Measurements from ENCODE around the gene GLI1.
A peak's percentile ranks its signal among the peaks of the same experiment; 100 is the strongest.

GLI1 gene

DNA sequence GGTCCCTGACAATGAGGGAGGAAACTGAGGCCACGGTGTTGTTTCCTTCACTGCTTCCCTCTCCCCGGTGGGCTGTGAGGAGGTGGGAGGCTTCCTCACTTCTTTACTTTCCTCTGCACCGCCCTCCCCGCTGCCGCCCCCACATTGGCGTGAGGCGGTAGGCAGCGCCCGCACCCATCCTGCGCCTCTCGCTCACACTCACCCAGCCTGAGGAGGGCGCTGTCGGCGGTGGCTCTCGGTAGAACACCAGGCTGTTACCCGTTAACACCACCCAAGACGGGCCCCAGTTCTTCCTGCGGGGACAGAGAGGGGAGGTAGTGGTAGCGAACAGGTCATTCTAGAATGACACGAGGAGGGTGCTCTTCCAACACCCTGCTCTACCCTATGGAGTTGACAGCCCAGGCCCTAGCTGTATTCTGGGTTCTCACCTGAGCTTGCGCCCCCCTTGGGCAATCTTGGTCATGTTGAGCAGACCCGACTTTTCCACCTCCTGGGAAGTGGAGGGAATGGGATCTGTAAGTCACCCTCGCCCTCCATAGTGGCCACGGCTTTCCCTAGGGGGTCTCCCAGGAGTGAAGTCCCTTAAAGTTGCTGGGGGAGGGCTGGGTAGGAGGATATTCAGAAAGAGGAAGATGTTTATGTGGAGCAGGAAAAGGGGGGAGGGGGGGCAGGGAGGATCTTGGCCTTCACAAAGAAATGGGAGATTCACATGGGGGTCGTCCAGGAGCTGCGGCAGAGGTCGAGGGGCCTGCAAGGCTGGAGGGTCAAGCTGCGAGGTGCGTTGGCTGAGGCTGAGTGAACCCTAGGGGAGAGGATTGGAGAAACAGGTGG, 16.8 kb downstream of the GLI1 start:
- TF ChIP-seq, protein P1, sequence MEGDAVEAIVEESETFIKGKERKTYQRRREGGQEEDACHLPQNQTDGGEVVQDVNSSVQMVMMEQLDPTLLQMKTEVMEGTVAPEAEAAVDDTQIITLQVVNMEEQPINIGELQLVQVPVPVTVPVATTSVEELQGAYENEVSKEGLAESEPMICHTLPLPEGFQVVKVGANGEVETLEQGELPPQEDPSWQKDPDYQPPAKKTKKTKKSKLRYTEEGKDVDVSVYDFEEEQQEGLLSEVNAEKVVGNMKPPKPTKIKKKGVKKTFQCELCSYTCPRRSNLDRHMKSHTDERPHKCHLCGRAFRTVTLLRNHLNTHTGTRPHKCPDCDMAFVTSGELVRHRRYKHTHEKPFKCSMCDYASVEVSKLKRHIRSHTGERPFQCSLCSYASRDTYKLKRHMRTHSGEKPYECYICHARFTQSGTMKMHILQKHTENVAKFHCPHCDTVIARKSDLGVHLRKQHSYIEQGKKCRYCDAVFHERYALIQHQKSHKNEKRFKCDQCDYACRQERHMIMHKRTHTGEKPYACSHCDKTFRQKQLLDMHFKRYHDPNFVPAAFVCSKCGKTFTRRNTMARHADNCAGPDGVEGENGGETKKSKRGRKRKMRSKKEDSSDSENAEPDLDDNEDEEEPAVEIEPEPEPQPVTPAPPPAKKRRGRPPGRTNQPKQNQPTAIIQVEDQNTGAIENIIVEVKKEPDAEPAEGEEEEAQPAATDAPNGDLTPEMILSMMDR (IDR thresholded peaks at IDR 0.05; ENCODE audit: low read depth, low read length, missing control alignments) = peak; percentile 27
- H3K4me3 ChIP-seq (replicated peaks; ENCODE audit: low read depth, low read length) = peak overlapping the region; percentile 34
- DNase-seq (ENCODE audit: extremely low read depth, low read depth) = no peak

DNA sequence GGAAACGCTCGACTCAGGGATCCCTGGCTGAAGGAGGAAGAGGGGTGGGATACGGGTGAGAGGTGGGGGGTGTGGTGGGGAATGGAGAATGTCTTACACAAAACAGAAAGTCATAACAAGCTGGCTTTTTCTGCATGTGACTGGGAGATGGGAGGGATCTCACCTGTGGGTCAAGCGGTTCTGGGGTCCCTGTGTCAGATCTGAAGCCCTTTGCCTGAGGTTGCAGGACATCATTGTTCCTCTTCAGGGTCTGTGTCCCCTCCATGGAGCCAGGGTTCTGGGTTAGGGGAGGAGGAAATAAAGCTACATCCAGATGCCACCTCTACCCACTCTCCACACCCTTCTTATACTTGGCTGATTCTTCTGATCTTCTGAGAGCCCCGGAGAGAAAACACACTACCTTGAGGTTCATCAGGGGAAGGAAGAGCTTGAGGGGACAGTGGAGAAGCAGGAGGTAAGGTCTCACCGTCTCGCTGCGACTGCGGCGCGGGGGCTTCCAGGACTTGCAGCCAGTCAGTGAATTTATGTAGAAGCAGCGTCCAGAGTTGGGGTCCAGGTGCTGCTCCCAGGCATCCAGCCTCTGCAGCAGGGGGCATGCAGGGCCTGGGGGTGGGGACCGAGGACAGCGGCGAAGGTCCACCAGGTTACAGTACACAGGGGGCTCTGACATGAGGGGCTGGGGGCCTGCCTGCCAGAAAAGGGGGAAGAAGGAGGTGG, 17.6 kb downstream of the GLI1 start:
- no peak for DNase-seq (ENCODE audit: extremely low read depth, low read depth)
- TF ChIP-seq, protein P1 (IDR thresholded peaks at IDR 0.05; ENCODE audit: low read depth, low read length, missing control alignments) = no peak
- H3K4me3 ChIP-seq (replicated peaks; ENCODE audit: low read depth, low read length) = no peak overlapping the region

DNA sequence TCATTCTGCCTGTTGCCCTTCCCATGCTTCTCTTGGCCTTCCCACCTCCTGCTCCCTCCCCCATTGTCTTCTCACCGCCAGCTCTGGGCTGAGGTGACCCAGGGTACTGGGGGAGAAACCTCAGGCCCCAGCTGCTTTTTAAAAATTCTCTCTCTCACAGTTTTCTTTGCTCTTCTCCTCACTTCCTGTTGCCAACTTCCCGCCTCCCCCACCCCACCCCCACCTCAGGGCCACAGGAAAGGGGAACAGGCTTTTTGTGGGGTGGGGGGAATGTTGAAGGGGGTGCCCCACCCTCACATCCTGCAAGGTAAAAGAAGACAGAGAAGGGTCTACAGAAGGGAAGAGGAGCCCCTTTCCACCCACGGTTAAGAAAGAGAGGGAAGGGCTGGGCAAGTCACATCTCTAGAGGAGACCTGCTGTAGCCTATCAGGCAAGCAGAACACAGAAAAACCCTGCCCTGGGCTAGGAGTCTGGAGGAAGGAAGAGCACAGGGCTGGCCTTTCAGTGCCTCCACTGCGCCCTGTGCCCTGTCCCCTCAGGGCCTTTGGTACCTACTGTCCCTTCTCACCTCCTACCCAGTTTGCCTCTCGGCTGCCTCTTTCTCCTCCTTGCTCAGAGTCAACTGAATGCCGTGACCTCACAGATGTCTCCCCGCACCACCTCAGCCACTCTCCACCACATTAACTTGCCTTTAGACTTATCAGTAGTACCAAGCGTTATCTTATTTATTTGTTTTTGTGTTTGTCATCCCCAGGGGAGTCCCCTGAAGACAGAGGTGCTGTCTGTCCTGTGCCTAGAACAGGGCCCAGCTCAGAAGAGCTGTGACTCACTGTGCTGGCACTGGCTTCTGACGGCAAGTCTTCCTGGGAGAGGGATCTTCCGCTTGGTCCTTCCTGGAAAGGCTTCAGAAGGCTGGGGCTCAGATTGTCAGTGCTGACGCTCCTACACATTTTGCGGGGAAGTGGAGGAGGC, 18.4 kb downstream of the GLI1 start:
- DNase-seq (ENCODE audit: extremely low read depth, low read depth) = no peak
- H3K4me3 ChIP-seq (replicated peaks; ENCODE audit: low read depth, low read length) = no peak overlapping the region
- TF ChIP-seq, protein P1 (IDR thresholded peaks at IDR 0.05; ENCODE audit: low read depth, low read length, missing control alignments) = no peak

DNA sequence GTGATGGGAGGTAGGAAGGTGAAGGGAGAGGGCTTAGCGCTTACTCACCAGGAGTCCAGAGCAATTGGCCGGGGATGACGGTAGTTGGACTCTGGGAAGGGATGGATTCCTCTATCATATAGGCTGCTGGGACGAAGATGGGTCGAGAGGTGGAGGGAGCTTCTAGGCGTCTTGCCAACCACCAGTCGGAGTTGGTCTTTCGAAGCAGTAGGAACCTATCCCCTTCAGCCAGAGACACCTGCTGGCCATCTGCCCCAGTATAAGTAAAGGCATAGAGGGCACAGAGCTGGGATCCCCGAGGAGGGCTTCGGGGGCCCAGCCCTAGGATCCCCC, 19.4 kb downstream of the GLI1 start:
- H3K4me3 ChIP-seq (replicated peaks; ENCODE audit: low read depth, low read length) = no peak overlapping the region
- TF ChIP-seq, protein P1 (IDR thresholded peaks at IDR 0.05; ENCODE audit: low read depth, low read length, missing control alignments) = no peak
- DNase-seq (ENCODE audit: extremely low read depth, low read depth) = no peak

DNA sequence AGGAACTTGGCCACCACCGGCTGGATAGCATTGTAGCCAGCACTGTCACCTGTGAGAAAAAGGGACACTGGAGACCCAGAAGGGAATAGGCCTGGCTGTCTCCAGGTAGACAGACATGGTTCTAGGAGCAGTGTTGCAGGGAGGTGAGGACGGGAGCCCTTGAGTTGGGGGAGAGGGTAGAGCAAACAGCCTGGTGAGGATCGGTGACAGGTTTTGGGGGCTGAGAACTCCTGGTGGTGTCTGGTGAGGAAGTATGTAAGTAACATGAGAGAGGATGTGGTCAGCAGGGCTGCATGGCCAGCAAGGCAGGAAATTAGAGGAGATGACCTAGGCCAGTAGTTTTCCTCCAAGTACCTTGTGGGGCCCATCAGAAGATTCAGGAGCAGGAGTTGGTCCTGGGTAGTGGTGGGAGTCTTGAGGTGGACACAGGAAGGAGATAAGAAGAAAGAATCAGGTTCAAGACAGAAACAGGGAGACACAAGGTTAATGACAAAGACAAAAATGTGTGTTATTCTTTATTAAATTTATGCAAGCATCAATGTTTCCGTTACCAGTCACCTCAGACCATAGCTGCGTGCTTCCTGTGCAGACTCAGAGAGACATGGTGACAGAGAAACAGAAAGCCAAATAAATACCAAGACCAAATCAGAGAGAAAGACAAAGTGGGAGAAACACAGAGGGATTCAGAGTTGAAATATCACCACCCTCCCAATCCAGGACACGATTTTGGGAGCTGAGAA, 20.0 kb downstream of the GLI1 start, which contains the start of gene ARHGAP9:
TSS of gene ARHGAP9 (minus strand) at position 491 of the 740 bp plus-strand sequence. CDS start at position 31, 460 bp downstream.
- TF ChIP-seq, protein P1 (IDR thresholded peaks at IDR 0.05; ENCODE audit: low read depth, low read length, missing control alignments) = no peak
- no peak for DNase-seq (ENCODE audit: extremely low read depth, low read depth)
- no peak within 1 kb of the TSS for H3K4me3 ChIP-seq (replicated peaks; ENCODE audit: low read depth, low read length)

DNA sequence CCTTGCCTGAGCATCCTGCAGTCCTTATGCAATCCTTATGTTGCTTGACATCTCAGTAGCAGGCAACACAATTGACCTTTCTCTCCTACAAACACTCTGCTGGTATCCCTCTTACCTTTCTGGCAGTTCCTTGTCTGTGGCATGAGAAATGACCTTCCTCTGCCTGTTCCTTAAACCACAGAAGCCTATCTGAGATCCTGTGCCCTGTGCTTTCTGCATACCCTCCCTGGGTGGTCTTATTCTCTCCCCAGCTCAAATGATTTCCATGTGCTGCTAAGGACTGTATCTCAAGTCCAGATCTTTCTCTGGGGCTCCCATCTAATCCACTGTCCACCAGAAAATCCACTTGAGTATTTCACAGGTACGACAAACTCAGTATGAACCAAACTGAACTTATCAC, 22.1 kb downstream of the GLI1 start:
- no peak for DNase-seq (ENCODE audit: extremely low read depth, low read depth)
- TF ChIP-seq, protein P1 (IDR thresholded peaks at IDR 0.05; ENCODE audit: low read depth, low read length, missing control alignments) = no peak
- no peak overlapping the region for H3K4me3 ChIP-seq (replicated peaks; ENCODE audit: low read depth, low read length)
